ENCODE results near the gene PTPRO. TPM values are rescaled to one million over a fixed set of nuclear protein-coding genes. Genes with fewer than 3 reads are reported as not detected.

Gene PTPRO
- total RNA-seq, 1 experiment from 2014 or later: 14.3 TPM

DNA sequence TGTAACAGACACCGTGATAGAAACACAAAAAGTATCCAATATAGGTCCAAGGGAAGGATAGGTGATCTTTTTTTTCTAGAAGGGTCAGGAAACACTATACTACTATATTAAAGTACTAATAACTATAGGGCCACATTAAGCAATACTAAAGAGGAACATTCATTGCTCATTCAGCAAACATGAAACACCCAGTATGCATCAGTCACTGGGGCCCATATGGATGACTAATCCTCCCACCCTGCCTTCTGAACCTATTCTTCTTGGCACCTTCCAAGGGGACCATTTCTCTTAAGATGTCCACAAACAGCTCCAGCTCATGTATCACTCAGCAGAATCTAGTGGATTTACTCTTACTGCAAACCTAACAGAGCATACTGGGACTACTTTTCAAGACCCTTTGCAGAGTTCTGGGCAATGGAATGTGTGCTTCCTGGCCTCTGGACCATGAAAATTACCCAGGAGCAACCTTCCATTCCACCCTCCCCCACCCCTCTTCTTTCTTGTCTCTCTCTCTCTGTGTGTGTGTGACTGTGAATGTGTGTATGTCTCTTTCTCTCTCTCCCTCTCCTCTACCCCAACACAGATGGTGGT lies 279.0 kb downstream of the PTPRO start:
- peak; percentile 81 for DNase-seq (ENCODE audit: low spot score)

DNA sequence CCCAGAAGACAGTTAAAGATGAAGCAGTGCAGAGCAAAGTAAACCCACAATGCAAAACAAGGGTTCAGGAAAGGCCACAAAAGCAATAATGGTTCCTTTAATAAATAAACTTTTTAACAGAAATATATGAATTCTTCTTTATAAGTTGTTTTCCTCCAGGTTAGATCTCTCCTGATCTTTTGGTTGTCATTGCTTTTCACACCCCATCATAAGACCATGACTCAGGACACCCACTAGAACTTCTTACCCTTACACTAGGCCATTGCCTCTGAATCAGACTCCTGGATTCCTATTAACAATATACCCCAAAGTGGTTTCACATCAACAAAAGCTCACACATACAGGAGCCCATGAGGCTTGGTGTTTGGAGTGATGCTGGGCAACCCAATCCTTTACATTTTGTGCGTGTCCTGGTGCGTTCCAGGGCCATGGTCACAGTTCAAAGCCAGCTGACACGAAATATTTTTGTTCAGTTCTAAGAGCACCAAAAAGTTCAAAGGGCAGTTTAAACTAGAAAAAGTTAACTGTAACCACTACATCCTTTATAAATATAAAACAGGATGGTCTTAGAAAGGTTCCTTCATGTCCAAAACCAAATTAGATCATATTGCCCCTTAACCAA lies 279.9 kb downstream of the PTPRO start:
- no peak for DNase-seq (ENCODE audit: low spot score)

DNA sequence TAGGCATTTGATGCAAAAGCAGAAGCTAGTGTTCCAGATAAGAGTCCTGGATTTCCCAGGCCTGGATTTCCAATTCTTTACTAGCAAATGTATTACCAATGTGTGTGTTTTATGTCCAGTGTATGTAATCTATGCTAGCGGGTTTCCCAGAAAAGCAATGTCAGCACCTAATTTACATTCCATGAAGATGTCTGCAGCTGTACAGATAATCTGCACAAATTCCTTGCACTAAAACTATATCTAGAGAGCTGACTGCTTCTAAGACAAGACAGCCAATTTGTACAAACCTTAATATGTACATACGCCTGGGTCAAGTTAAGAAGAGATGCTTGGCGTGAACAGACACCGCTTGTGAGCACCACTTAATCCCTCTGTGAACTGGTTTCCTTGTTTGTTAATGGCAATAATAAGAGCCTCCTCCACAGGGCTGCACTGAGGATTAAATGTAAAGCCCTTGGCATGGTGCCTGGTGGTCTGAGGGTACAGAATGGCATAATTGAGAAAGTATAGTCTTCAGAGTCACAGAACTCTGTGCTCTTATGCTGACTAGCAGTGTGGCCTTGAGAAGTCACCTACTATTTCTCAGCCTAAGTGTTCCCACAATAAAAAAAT lies 281.3 kb downstream of the PTPRO start:
- no peak for DNase-seq (ENCODE audit: low spot score)

DNA sequence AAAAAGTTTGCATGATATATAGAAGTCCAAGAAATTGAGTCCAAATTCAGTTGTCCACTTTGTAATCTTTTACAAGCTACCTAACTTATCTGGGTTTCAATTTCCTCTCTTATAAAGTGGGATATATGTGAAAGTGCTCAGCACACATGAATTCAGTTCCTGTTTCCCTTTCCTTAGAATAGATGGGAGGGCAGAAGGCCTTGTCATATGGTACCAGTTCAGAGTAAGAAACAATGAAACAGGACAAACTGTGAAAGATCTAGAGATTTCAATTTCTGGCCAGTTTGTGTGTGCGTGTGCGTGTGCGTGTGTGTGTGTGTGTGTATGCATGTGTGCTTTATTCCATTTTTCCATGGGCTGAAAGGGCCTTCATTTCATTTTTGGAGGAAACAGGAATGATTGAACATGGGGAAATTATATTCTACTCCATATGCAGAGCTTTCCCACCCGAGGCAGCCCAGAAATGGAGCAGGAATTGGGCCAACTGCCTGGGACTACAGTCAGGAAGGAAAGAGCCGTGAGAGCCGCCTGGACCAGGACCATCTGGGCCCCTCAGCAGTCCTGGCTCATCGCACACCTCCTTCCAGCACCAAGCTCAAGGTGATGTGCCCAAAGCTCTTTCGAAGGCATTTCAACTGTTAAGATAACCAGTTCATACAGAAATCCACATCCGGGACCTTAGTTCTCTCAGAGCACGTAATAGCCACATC lies 283.7 kb downstream of the PTPRO start:
- no peak for DNase-seq (ENCODE audit: low spot score)

DNA sequence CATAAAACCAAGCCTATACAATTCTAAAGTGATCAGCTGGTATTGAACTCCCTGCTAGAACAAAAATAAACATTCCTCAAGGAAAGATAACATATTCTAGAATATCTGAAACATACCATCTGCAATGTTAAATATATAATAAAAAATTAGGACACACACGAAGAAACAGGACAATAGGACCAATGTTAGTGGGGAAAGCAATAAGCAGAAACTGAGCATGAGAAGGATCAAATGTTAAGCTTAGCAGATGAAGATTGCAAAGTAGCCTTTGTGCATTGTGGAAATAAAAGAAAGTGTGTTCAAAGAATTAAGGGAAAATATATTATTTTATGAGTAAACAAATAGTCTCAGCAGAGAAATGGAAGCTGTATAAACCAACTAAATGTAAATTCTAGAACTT lies 286.1 kb downstream of the PTPRO start:
- no peak for DNase-seq (ENCODE audit: low spot score)

DNA sequence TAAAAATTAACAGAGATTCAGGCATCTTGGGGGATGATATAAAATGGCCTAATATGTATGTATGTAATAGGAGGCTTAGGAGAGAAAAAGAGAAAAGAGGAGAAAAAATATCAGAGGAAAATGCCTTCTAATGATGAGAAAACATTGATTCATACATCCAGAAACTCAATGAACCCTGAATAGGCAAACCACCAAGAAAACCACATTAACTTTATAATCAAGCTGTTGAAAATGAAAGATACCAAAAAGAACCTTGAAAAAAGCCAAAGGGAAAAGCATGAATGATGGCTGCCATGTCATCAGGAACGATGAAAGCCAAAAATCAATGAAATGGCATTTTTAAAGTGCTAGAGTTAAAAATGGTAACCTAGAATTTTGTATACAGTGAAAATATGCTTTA lies 286.6 kb downstream of the PTPRO start:
- no peak for DNase-seq (ENCODE audit: low spot score)

DNA sequence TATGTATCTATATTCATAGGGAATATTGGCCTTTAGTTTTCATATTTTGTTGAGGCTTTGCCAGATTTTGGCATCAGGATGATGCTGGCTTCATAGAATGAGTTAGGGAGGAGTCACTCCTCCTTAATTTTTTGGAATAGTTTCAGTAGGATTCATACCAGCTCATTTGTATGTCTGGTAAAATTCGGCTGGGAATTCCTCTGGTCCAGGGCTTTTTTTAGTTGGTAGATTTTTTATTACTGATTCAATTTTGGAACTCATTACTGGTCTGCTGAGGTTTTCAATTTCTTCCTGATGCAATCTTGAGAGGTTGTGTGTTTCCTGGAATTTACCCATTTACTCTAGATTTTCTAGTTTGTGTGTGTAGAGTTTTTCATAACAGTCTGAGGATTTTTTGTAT lies 291.7 kb downstream of the PTPRO start:
- DNase-seq (ENCODE audit: low spot score): no peak

DNA sequence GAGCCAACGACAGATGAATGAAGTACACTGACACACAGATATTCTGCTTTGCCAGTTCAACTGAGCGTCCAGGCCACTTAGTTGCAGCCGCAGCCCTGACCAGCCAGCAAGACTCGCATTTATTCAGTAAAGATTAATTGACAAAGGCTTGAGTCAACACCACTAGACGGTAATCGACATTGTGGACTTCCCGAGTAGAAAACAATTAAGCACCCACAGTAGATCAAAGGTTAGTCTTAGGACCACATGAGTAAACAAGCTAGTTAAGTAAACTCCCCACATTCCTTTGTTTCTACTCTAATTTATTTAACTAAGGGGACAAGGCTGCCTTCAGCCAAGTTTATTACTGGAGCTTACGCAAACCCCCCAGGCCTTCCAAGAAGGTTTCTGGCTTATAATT lies 294.2 kb downstream of the PTPRO start:
- peak; percentile 67 for DNase-seq (ENCODE audit: low spot score)

DNA sequence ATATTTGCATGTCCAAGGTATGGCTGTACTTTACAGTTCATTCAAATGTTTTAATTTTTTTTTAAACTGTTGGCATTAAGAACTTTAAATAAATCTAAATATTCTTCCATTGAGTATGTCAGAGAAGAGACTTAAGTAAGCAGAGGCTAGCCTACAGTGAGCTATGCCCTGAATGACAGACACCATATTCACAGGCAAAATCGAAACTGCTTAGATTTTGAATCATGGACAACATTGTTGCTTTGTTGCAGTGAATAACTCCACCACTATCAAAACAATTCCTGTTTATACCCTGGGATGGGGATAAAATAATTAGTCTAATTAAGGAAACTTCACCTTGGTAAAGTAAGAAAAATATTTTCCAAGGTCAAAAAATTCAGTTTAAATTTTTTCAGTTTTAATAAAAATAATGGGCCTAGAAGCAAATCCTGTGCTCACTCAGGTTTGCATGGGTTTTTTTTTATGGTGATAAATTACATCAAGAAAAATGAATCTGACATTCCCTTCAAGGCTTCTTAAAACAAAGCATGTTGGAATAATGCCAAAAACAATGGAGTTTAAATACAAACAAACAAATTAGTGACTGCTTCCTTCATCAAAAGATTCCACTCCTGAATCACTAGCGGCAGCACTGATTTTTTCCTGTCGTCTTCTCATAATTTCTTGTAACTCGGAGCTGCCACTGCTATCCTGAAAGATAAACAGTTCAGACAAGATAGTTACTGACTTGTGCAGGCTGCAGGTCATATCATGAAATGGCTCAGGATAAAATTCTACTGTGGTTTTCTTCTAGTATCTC lies 298.6 kb downstream of the PTPRO start:
- no peak for DNase-seq (ENCODE audit: low spot score)

DNA sequence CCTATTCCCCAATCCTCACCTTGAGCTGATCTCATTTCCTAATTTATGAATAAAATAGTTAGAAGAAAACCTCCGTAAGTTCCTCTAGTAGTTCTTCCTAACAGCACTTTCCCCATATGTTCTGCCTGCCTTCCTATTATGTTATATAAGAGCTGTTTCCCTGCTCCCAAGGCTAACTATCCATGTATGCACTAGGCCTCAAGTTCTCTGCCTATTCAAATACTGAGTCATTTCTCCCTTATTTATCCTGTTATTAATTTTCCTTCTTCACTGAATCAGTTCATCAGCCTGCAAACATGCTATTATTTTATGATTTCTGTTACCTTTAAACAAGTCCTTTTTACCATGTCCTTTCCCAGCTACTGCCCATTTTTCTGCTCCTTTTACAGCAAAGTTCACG lies 302.8 kb downstream of the PTPRO start:
- DNase-seq (ENCODE audit: low spot score): no peak

DNA sequence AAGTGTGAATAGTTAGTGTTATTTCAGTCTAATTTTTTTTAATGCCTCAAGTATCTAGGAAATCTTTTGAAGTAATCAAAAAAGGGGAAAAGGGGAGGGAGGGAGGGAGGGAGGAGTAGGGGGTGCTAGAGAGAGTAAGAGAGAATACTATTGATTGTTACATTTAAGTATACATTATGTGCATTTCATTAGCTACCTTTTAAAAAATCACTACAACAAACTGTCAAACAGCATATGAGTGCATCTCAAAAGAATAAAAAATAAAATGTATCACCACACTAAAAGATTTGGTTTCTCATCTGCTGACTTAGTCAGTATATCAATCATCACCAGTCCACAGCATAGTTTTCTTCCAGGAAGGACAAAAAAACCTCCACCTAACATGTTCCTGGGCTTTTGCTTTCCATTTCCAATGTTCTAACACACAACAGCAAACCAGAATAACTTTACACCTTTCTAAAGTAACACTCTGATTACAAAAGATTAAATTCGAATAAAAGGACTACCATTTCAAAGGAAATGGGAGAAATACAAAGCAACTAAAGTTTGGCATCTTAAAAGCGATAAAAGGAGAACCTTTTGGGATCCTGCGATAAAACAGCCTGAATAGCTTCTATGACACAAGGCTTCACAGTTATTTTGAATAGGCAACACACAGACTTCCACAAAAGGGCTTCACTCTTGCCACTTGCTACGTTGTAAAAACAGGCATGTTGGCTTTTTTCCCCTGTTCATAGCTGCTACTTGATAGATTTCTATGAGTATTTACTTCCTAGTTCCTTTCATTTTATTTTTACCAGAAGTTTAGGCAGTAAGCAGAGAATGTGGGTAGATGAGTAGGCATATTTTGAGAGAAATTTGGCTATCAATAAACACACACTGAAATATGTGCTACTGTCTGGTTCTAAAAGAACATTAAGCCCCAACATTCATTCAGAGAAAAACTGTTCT lies 306.0 kb downstream of the PTPRO start:
- DNase-seq (ENCODE audit: low spot score): peak; percentile 52

DNA sequence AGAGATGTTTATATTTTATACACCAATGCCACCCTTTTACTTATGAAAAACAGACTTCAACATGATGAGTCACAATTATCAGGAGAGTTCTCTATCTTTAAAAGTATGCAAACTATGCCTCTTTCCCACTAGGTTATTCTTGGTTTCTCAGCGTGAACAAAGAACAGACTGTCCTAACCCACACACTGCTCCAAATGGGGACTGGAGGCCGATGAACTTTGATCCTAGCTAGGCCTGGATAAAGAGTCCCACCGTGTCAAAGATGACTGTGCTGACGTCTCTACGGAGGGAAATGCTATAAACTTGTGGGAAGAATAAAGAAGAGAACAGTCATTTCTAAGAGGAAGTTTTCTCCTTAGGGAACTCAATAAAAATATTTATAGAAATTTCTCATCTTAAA lies 306.8 kb downstream of the PTPRO start:
- DNase-seq (ENCODE audit: low spot score): peak; percentile 94

DNA sequence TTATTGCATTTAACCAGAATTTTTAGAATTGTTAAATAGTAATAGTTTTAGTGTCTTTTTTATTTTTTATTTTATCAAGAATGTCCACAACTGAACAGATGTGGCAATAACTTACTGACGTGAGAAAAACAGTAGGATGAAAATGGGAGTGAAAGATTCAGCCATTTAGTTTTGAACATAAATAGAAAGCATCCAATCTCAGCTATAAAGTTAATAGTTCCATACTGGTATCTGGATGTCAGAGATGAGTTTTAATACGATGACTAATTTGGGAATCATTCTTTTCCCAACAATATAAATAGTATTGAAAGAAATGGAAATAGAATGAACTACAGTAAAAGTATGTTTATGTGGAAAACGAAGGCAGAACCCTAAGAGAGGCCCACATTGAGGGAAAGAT lies 307.5 kb downstream of the PTPRO start:
- DNase-seq (ENCODE audit: low spot score): peak; percentile 36

DNA sequence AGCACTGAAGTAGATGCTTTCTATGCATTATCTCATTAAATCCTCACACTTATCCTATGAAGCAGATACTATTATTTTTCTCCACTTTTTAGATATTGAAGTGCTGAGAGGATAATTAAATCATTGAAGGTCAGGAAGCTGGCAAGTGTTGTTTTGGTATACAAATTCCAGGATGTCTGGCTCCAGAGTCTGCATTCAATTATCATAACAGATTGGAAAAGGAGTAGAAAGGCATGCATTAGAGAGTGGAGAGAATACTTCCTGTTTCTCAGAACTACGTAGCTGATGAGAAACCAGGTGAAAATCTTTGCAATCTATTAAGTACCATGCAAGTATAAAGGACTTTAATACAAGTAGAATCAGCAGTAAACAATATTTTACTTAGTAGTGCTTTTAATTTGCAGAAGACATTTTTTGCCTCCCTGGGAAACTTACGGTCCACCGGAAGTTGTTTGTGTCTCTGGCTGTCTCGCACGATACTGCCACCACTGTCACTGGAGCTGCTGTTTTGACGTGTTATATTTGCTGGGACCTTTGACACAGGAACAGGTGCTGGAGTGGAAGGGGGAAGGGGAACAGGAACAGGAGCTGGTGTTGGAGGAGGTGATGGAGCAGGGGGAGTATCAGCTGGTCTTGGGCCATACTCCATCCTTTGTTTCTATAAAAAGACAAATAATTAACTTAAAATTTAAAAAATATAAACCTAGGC lies 308.9 kb downstream of the PTPRO start:
- no peak for DNase-seq (ENCODE audit: low spot score)

DNA sequence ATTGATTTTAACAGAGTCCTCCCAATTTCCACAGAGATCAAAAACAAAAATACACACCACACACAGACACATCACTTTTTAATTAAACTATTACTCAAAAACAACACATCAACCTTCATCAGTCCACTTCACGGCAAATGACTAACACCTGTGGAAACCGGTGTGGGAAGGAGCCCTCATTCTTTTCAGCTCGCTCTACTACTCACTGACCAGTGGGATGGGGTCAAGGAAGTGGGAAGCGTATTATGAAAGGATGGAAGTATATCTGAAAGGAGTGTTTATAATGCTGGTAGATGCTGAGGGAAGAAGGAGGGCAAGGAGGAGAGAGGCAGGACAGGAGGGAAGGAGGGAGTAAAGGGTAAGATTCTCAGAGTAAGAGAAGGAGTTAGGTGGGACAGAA lies 310.4 kb downstream of the PTPRO start:
- no peak for DNase-seq (ENCODE audit: low spot score)

DNA sequence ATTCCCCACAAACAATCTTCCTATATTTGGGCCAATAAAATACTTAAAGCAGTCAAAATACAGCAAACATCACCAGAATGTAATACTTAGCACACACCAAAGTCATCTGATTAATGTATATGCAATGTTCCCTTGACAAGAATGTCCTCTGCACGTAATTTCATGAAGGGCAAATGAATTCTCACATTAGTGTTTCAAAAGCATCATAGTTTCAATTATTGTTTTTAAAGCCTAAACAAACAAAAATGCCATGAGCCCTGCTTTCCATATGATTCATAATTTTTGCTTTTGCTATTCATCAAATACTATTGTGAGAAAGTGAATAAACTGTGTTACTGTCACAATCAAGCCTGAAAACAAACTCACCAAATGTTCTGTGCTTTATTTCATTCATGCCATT lies 310.9 kb downstream of the PTPRO start:
- DNase-seq (ENCODE audit: low spot score): no peak

DNA sequence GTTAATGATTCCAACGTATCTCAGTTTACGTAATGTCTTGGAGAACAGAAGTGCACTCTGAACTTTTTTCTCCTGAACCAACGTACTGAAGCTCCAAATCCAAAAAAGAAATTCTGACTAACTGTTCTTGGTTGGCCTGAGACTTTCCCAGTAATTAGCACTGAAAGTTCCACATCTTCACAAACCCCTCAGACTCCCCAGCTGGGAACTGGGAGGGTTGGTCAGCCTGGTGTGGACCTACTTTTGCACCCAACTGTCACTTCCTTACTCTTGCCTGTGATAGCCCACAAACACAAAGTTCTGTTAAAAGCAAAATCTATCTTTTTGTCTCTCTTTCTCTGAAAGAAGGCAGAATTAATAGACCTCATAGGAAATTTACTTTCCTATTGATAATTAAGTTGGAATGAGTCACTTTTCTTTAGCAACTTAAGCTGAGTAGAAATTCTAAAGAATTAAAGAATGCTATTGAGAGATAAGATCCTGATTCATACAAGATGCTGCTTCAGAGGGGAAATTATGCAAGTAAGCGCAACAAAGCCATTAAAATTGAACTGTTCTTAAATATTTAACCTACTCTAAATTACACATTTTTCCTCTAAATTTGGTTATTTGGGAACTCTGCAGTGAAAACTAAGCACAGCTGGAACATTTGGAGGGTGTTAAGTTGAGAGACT lies 311.8 kb downstream of the PTPRO start:
- DNase-seq (ENCODE audit: low spot score): no peak

DNA sequence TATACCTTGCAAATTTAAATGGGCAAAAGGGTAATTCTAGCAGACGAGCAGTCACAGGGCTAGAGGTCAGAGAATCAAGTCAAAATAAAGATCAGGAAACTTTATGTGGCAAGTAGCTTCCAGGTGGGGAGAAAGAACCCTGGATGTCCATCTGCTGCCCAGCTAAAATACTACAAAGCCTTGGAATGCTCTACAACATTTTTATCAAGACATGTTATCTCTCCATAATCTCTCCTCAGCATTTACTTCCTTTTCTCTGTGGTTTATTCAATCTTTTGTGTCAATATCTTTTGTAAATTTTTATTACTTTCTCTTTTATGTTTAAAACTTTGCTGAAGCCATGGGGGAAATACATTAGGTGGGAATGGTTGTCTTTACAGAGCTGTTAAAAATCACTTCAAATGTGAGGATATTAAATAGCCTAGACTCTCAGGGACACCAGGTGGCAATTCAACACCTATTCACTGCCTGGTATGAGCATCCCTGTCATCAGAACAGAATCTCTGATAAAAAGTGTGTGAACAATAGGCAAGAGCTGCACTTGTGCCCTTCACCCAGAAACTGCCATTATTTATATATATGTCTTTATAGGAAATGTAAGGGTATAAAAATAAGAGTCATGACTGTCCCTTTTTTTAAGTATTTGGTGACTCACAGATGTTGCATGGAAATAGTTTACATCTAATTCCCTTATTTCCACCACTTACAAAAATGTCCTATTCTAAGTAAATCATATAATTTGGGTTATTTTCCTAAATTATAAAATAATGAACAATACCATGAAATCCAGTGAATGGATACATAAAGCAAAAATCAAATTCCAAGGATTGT lies 314.0 kb downstream of the PTPRO start:
- peak; percentile 63 for DNase-seq (ENCODE audit: low spot score)

DNA sequence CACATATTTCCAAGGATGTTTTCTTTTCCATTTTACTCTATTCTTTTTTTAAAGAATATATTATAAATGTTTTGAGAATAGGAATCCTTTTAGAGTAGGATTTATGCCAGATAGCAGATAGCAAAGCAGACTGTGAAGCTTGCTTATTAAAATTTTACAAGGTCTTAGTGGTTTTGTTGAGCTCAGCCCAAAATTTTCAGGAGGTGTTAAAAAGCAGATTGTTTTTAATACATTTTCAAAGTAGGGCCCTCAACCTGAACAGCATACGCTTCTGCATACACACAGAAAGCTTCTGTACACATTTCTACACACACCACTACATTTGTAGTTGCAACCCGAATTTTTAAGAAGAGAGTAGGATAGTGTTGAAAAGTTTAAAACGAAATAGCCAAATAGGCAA lies 315.9 kb downstream of the PTPRO start:
- DNase-seq (ENCODE audit: low spot score): no peak

Data from HT-29 (cell line).